HL-60 (cell line): ENCODE results near the gene CEBPZOS.

Experiments used
- DNase-seq, 2 experiments: peaks; one replicate each; pipeline ENCODE4 v3.0.0-alpha.2; 2010 to 2020; ENCODE audit warnings: low read depth in 1 of 2, low spot score in 1 of 2
- H3K27ac ChIP-seq: fragments of 250-450 bp; sonication (Bioruptor Pico); replicated peaks from 2 replicates; pipeline ENCODE4 v1.5.1; 2020; ENCODE audit warnings: mild to moderate bottlenecking, moderate library complexity
- H3K27me3 ChIP-seq: fragments of 250-450 bp; sonication (Bioruptor Pico); 2 replicates; pipeline ENCODE4 v1.5.1; 2021; ENCODE audit warnings: mild to moderate bottlenecking, moderate library complexity; ENCODE audit not compliant: insufficient read depth, poor library complexity, severe bottlenecking
- H3K4me3 ChIP-seq: replicated peaks from 2 replicates; pipeline ENCODE4 v1.5.1; 2011; ENCODE audit warnings: mild to moderate bottlenecking, control low read depth, low read length; ENCODE audit not compliant: insufficient read depth
- CTCF ChIP-seq: IDR thresholded peaks from one replicate; pipeline ENCODE4 v1.5.1; 2011; ENCODE audit warnings: low read length, control low read depth, inconsistent platforms; ENCODE audit not compliant: insufficient read depth
- GABPA ChIP-seq: IDR thresholded peaks from 2 replicates; pipeline ENCODE4 v1.6.1; 2012; ENCODE audit warnings: low read depth
- POLR2AphosphoS5 ChIP-seq: IDR thresholded peaks from 2 replicates; pipeline ENCODE4 v1.6.1; 2012; ENCODE audit warnings: low read depth
- REST ChIP-seq: IDR thresholded peaks from 2 replicates; pipeline ENCODE4 v1.6.1; 2012; ENCODE audit warnings: low read depth; ENCODE audit not compliant: insufficient replicate concordance
- SPI1 ChIP-seq: IDR thresholded peaks from 2 replicates; pipeline ENCODE4 v1.6.1; 2012; ENCODE audit warnings: low read depth, mild to moderate bottlenecking, borderline replicate concordance

Gene CEBPZOS

GRCh38 chr2:37211212-37211611 is 14.9 kb downstream of the CEBPZOS start:
- H3K4me3 ChIP-seq = no peak overlapping the region
- DNase-seq = no peak
- no peak for TF ChIP-seq REST
- no peak for TF ChIP-seq CTCF
- TF ChIP-seq POLR2AphosphoS5 = no peak
- no peaks in the 10 kb centered on the region for H3K27me3 ChIP-seq
- no peak overlapping the region for H3K27ac ChIP-seq

- H3K27ac ChIP-seq = no peak overlapping the region
- no peaks in the 10 kb centered on the region for H3K27me3 ChIP-seq
- H3K4me3 ChIP-seq = no peak overlapping the region
- DNase-seq = no peak
- TF ChIP-seq REST (no peak), POLR2AphosphoS5 (no peak), SPI1 (no peak), CTCF (no peak), GABPA (no peak)
Measured at GRCh38 chr2:37211939-37212338, 15.6 kb downstream of the CEBPZOS start.

- no peak for DNase-seq
- no peak overlapping the region for H3K4me3 ChIP-seq
- H3K27me3 ChIP-seq = no peaks in the 10 kb centered on the region
- no peak overlapping the region for H3K27ac ChIP-seq
- no peak for TF ChIP-seq SPI1
Measured at GRCh38 chr2:37215250-37215649, 19.0 kb downstream of the CEBPZOS start.

- DNase-seq = no peak
- Histone ChIP-seq H3K4me3 (no peak overlapping the region), H3K27ac (no peak overlapping the region), H3K27me3 (no peaks in the 10 kb centered on the region)
- no peak for TF ChIP-seq GABPA
- no peak for TF ChIP-seq CTCF
- no peak for TF ChIP-seq REST
- TF ChIP-seq POLR2AphosphoS5 = no peak
- TF ChIP-seq SPI1 = no peak
Measured at GRCh38 chr2:37219046-37219445, 22.8 kb downstream of the CEBPZOS start.
